ENCODE measurements around the gene MLLT3.

The MLLT3 gene

GRCh38 chr9:20630241-20630943 is 8.1 kb upstream of the MLLT3 start:
- no peak for DNase-seq (ENCODE audit: low read depth)
- H3K4me3 ChIP-seq (ENCODE audit: low read length): no peak overlapping the region
- no peak for TF ChIP-seq CTCF (conservative IDR thresholded peaks at IDR 0.05; ENCODE audit: low read length)

- no peak for DNase-seq (ENCODE audit: low read depth)
- no peak for TF ChIP-seq CTCF (conservative IDR thresholded peaks at IDR 0.05; ENCODE audit: low read length)
- no peak overlapping the region for H3K4me3 ChIP-seq (ENCODE audit: low read length)
Observed at GRCh38 chr9:20625003-20625349, 2.7 kb upstream of the MLLT3 start.

- H3K4me3 ChIP-seq (ENCODE audit: low read length): peak overlapping the region; percentile 90
- TF ChIP-seq CTCF (conservative IDR thresholded peaks at IDR 0.05; ENCODE audit: low read length): peak; percentile 89
- peak; percentile 68 for DNase-seq (ENCODE audit: low read depth)
Observed at GRCh38 chr9:20624201-20625002, 2.1 kb upstream of the MLLT3 start.

- no peak for DNase-seq (ENCODE audit: low read depth)
- TF ChIP-seq CTCF (conservative IDR thresholded peaks at IDR 0.05; ENCODE audit: low read length): no peak
- H3K4me3 ChIP-seq (ENCODE audit: low read length): peak overlapping the region; percentile 90
Observed at GRCh38 chr9:20623748-20624124, 1.4 kb upstream of the MLLT3 start.

GRCh38 chr9:20623021-20623747 is 885 bp upstream of the MLLT3 start:
- TF ChIP-seq CTCF (conservative IDR thresholded peaks at IDR 0.05; ENCODE audit: low read length): no peak
- DNase-seq (ENCODE audit: low read depth): no peak
- peak overlapping the region; percentile 90 for H3K4me3 ChIP-seq (ENCODE audit: low read length)

- peak overlapping the region; percentile 90 for H3K4me3 ChIP-seq (ENCODE audit: low read length)
- no peak for TF ChIP-seq CTCF (conservative IDR thresholded peaks at IDR 0.05; ENCODE audit: low read length)
- DNase-seq (ENCODE audit: low read depth): peak; percentile 81
Observed at GRCh38 chr9:20621471-20622329, 599 bp downstream of the MLLT3 start.
